Adrenal gland (tissue), 5 donors: Measurements from ENCODE around the gene AUTS2.

Source experiments
- POLR2A ChIP-seq, 2 donors: fragments of 450-650 bp; IDR thresholded peaks; one replicate each; pipeline ENCODE4 v1.6.1; 2017; ENCODE audit warnings: antibody characterized with exemption in 2 of 2, mild to moderate bottlenecking in 2 of 2, moderate library complexity in 1 of 2
- TF ChIP-seq, protein P1 (sequence below), 6 experiments: fragments of 450-650 bp in 4 of 6; fragments of 200-600 bp in 2 of 6; sonication (generic) in 1 of 6; IDR thresholded peaks; 1 replicate in 5 of 6; 2 replicates in 1 of 6; pipeline versions ENCODE4 v1.5.1 to v1.8.0; 2016 to 2021; ENCODE audit warnings: antibody characterized with exemption in 6 of 6, mild to moderate bottlenecking in 2 of 6, moderate library complexity in 1 of 6
- donor health status: DM: no; HTN: no; CAD: no.

DNA sequence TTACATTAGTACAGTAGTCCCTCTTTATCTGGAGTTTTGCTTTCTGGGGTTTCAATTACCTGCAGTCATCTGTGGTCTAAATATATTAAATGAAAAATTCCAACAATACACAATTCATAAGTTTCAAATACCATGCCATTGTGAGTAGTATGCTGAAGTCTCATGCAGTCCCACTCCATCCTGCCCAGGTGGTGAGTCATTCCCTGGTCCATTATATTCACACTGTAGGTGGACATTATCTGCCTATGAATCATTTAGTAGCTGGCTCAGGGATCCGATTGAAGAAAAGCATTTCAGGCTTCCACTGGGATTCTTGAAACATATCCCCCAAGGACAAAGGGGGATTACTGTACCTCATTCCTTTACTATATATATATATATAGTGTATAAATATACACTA, 1235.5 kb downstream of the AUTS2 start:
- TF ChIP-seq, protein P1, sequence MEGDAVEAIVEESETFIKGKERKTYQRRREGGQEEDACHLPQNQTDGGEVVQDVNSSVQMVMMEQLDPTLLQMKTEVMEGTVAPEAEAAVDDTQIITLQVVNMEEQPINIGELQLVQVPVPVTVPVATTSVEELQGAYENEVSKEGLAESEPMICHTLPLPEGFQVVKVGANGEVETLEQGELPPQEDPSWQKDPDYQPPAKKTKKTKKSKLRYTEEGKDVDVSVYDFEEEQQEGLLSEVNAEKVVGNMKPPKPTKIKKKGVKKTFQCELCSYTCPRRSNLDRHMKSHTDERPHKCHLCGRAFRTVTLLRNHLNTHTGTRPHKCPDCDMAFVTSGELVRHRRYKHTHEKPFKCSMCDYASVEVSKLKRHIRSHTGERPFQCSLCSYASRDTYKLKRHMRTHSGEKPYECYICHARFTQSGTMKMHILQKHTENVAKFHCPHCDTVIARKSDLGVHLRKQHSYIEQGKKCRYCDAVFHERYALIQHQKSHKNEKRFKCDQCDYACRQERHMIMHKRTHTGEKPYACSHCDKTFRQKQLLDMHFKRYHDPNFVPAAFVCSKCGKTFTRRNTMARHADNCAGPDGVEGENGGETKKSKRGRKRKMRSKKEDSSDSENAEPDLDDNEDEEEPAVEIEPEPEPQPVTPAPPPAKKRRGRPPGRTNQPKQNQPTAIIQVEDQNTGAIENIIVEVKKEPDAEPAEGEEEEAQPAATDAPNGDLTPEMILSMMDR (IDR thresholded peaks at IDR 0.05), result no peak
- no peak for TF ChIP-seq POLR2A (IDR thresholded peaks at IDR 0.05)
